Measurements from ENCODE around the gene KLHL25.

The KLHL25 gene

DNA sequence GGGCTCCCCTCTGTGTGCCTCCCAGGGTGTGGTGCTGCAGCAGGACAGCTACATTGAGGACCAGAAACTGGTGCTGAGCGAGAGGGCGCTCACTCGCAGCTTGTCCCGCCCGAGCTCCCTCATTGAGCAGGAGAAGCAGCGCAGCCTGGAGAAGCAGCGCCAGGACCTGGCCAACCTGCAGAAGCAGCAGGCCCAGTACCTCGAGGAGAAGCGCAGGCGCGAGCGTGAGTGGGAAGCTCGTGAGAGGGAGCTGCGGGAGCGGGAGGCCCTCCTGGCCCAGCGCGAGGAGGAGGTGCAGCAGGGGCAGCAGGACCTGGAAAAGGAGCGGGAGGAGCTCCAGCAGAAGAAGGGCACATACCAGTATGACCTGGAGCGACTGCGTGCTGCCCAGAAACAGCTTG is 53.7 kb downstream of the KLHL25 start:
- H3K27ac Mint-ChIP-seq: no peak overlapping the region
- H3K36me3 Mint-ChIP-seq (ENCODE audit: low read depth): peaks cover 77% of the 10 kb centered on the region
- no peaks in the 10 kb centered on the region for H3K9me3 Mint-ChIP-seq
- H3K4me1 Mint-ChIP-seq (ENCODE audit: low read depth): no peaks in the 10 kb centered on the region
- no peaks in the 10 kb centered on the region for H3K27me3 Mint-ChIP-seq
- H3K4me3 Mint-ChIP-seq: no peak overlapping the region

DNA sequence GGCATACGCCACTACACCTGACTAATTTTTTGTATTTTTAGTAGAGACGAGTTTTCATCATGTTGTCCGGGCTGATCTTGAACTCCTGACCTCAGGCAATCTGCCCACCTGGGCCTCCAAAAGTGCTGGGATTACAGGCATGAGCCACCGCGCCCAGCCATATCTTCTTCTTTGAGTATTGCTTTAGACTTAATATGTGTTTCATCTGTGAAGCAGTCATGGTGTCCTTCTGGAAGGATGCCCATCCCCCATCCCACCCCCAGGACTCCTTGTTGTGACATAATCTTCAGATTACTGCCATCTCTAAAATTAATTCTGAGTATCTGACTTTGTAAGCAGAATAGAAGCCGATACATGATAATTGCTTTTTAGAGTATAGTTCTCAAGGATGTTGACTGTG is 57.7 kb downstream of the KLHL25 start:
- no peaks in the 10 kb centered on the region for H3K27me3 Mint-ChIP-seq
- H3K27ac Mint-ChIP-seq: no peak overlapping the region
- peaks cover 77% of the 10 kb centered on the region for H3K36me3 Mint-ChIP-seq (ENCODE audit: low read depth)
- no peaks in the 10 kb centered on the region for H3K4me1 Mint-ChIP-seq (ENCODE audit: low read depth)
- no peak overlapping the region for H3K4me3 Mint-ChIP-seq
- peaks cover 12% of the 10 kb centered on the region for H3K9me3 Mint-ChIP-seq

DNA sequence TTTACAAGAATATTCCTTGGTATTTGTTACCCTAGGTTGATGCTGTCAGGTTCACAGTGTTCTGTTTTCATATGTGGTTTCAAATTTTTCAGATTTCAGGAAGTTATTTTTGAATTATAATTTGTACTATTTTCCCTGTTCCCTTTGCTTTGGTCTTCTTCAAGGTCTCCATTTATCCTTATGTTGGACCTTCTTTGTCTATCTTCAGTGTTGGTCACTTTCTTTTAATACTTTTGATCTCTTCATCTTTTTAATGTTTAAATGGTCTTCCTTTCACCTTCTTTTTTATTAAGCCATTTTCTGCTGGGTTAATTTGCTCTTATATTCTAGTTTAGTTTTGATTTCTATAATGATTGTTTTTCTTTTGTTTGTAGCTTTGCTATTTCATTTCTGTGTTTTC is 61.3 kb downstream of the KLHL25 start:
- peaks cover 75% of the 10 kb centered on the region for H3K36me3 Mint-ChIP-seq (ENCODE audit: low read depth)
- H3K4me3 Mint-ChIP-seq: no peak overlapping the region
- H3K9me3 Mint-ChIP-seq: peaks cover 12% of the 10 kb centered on the region
- H3K27ac Mint-ChIP-seq: peak overlapping the region; percentile 32
- peaks cover 11% of the 10 kb centered on the region for H3K4me1 Mint-ChIP-seq (ENCODE audit: low read depth)
- no peaks in the 10 kb centered on the region for H3K27me3 Mint-ChIP-seq

DNA sequence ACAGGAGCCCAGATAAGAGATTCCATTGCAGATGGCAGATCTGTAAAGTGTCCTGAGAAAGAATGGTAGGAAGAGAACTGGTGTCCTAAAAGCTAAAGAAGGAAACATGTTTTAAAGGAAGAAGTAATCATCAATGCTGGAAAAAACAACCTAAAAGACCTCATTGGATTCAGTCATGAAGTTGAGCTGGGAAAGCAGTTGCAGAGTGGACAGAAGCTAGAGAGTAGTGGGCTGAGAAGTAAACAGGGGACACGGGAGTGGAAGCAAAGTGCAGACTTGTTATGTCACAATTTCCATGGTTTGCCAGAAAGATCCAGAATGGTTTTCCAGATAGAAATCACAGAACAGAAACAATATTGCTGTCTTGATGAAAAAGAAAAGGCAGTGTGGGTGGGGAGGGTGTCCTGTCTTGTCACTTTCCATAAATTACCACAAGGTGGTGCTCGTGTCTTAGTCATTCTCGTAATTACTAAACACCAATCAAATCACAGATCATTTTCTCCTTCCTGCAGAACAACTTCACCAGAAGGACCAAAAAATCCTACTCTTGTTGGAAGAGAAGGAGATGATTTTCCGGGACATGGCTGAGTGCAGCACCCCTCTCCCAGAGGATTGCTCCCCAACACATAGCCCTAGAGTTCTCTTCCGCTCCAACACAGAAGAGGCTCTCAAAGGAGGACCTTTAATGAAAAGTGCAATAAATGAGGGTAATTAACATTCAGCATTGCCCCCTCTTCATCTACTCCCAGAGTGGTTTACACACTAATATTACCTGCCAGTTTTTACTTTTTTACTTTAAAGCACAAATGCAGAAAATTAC is 64.5 kb downstream of the KLHL25 start:
- Mint-ChIP-seq H3K36me3 (ENCODE audit: low read depth) (peaks cover 85% of the 10 kb centered on the region), H3K9me3 (peaks cover 12% of the 10 kb centered on the region), H3K4me3 (no peak overlapping the region), H3K27ac (peak overlapping the region; percentile 76), H3K27me3 (no peaks in the 10 kb centered on the region), H3K4me1 (ENCODE audit: low read depth) (peaks cover 23% of the 10 kb centered on the region)

DNA sequence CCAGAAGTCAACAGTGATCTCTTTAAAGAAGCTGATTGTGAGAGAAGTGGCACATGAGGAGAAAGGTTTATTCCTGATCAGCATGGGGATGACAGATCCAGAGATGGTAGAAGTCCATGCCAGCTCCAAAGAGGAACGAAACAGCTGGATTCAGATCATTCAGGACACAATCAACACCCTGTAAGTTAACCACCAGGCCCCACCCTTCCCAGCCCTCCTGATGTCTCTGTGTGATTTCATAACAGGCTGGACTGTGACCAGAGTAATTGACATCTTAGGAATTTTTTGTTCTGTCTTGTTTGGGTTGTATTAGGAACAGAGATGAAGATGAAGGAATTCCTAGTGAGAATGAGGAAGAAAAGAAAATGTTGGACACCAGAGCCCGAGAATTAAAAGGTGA is 67.7 kb downstream of the KLHL25 start:
- Mint-ChIP-seq H3K4me3 (no peak overlapping the region), H3K9me3 (no peaks in the 10 kb centered on the region), H3K27ac (peak overlapping the region; percentile 56), H3K36me3 (ENCODE audit: low read depth) (peaks cover 83% of the 10 kb centered on the region), H3K27me3 (no peaks in the 10 kb centered on the region), H3K4me1 (ENCODE audit: low read depth) (peaks cover 47% of the 10 kb centered on the region)

DNA sequence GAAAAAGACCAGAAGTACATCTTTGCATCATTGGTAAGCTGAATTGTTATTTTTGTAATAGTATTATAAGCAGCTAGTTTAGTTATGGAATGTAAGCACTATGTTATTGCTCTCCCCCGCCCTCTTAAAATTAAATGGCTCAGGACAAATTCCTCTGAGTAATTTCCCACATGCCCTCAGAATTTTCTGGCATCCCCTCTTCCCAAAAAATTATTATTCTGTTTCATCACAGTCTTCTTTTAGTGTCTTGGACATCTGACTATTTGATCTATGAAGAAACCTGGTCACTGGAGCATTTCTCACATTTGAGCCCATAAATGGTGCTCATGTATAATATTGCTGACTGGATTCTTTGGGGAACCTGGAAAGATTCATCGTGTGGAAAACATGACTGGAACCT is 68.3 kb downstream of the KLHL25 start:
- peak overlapping the region; percentile 74 for H3K27ac Mint-ChIP-seq
- H3K4me1 Mint-ChIP-seq (ENCODE audit: low read depth): peaks cover 47% of the 10 kb centered on the region
- peaks cover 85% of the 10 kb centered on the region for H3K36me3 Mint-ChIP-seq (ENCODE audit: low read depth)
- no peaks in the 10 kb centered on the region for H3K27me3 Mint-ChIP-seq
- H3K9me3 Mint-ChIP-seq: no peaks in the 10 kb centered on the region
- H3K4me3 Mint-ChIP-seq: no peak overlapping the region

DNA sequence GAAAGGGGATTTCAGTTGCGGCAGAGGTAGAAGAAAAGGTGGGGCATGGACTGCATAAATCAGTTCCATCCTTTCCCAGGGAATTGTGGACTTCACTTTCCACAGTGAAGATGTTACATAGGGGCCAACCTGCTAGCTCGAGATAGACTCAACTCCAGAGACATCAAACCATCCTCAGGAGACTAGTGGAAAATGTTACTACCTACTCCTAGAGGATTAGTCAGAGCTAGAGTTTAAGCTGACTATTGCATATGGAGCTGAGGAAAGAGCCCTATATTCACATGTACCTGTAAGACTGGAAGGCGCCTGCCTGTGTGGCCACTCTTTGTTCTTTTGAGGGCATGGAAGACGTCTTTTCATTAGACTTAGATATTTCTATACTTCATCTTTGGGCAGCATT is 69.2 kb downstream of the KLHL25 start:
- no peaks in the 10 kb centered on the region for H3K27me3 Mint-ChIP-seq
- H3K4me1 Mint-ChIP-seq (ENCODE audit: low read depth): peaks cover 52% of the 10 kb centered on the region
- peak overlapping the region; percentile 84 for H3K27ac Mint-ChIP-seq
- H3K36me3 Mint-ChIP-seq (ENCODE audit: low read depth): peaks cover 85% of the 10 kb centered on the region
- H3K4me3 Mint-ChIP-seq: no peak overlapping the region
- H3K9me3 Mint-ChIP-seq: no peaks in the 10 kb centered on the region

DNA sequence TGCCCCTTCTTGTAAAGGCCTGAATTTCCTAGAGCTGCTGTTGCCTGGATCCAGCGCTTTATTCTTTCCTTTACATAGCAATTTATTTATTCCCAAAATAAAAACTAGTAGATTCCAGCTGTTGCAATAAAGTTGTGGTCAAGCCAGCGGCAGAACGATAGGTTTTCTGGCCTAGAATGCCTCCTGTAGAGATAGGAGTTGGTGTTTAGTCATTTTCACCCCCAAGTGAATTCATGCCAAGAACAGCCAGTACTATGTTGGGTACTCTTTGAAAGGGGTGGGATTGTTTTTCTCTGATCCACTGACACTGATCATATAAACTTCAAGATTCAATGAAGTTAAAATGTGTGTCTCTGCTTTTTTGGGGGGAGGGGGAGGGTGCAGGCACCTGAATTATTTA is 69.7 kb downstream of the KLHL25 start:
- Mint-ChIP-seq H3K4me3 (no peak overlapping the region), H3K36me3 (ENCODE audit: low read depth) (peaks cover 88% of the 10 kb centered on the region), H3K9me3 (no peaks in the 10 kb centered on the region), H3K27ac (peak overlapping the region; percentile 86), H3K27me3 (no peaks in the 10 kb centered on the region), H3K4me1 (ENCODE audit: low read depth) (peaks cover 52% of the 10 kb centered on the region)

DNA sequence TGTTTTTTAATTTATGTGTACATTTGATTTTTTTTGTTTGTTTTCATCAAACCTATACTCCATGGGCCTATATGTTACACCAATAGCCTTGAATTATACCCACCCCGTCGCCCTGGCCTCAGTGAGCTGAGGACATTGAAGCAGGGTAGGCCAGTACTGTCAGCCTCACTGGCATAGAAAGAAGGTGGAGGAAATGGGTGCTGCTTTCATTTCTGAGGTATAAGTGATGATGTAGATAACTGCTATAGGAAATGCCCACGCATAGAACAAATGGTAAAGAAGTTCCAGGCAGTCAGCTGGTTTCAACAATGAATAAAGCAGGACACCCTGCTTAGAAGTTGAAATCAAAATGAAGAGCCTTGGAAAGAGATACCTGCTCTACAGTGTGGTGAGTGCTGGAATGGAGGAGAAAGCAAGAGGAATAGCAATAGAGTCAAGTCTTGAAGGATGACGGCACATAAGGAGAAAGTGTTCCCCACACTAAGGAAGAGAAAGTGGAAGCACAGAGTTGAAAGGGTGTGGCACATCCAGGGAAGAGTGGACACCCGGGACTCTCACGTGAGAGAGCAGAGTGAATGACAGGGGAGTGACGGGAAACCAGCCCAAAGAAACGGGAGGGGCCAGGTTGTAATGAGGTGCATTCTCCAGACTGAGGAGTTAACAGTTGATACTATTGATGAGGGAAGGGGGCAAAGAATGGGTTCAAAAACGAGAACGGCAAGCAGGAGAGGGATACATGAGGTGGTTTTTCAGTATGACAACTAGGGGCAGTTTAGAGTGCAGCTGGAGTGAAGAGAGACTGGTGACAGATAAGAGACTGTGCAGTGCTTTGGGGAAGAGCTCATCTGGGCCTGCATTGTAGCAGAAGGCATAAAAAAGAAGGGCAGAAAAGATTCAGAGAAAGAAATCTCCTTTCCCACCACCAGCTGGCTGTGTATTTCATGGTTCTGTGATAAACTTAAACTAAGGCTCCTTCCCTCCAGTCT is 70.5 kb downstream of the KLHL25 start:
- Mint-ChIP-seq H3K4me3 (peak overlapping the region; percentile 57), H3K36me3 (ENCODE audit: low read depth) (peaks cover 92% of the 10 kb centered on the region), H3K9me3 (no peaks in the 10 kb centered on the region), H3K27ac (peak overlapping the region; percentile 86), H3K4me1 (ENCODE audit: low read depth) (peaks cover 51% of the 10 kb centered on the region), H3K27me3 (no peaks in the 10 kb centered on the region)

DNA sequence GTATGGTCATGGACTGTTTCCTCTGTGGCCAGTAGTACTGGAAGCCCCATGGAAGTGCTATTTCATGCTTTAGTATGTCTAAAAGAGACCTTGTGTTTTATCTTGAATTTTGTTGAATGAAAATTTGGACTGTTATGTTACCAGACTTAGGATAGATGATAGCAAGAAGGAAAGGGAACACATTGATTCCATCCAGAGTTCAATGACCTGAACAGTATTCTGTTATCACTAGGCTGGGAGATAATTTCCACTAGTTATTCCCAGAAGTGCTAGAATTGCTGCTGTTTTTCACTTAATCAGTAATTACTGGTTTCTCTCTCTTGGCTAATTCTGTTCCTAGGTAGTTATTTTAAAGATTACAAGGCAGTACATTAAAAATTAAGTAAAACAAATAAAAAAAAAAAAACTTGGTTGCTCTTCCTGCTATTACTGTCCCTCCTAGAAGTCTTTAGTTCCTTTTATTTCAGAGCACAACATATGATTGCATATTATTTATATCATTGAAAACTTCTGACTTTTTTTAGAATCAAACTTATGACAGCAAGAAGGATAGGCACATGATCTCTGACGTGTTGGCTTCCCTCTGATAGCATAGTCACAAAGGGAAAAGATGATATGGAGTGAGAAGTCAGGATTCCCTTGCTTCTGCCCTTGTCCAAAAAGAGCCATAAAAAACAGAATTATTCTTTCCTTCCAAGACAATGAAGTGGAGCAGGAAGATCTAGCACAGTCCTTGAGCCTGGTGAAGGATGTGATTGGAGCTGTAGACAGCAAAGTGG is 72.2 kb downstream of the KLHL25 start:
- no peaks in the 10 kb centered on the region for H3K27me3 Mint-ChIP-seq
- H3K4me3 Mint-ChIP-seq: no peak overlapping the region
- H3K4me1 Mint-ChIP-seq (ENCODE audit: low read depth): peaks cover 57% of the 10 kb centered on the region
- peak overlapping the region; percentile 64 for H3K27ac Mint-ChIP-seq
- H3K9me3 Mint-ChIP-seq: no peaks in the 10 kb centered on the region
- H3K36me3 Mint-ChIP-seq (ENCODE audit: low read depth): peaks cover 92% of the 10 kb centered on the region

DNA sequence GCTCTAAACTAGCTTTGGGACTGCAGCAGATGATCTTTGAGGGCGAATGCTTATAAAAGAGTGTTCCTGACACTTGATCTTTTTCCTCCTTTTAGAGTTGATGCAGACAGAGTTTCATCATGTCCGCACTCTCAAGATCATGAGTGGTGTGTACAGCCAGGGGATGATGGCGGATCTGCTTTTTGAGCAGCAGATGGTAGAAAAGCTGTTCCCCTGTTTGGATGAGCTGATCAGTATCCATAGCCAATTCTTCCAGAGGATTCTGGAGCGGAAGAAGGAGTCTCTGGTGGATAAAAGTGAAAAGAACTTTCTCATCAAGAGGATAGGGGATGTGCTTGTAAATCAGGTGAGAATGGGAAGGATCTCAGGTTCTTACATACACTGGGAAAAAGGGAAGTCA is 75.7 kb downstream of the KLHL25 start:
- Mint-ChIP-seq H3K4me3 (no peak overlapping the region), H3K36me3 (ENCODE audit: low read depth) (peaks cover 92% of the 10 kb centered on the region), H3K9me3 (no peaks in the 10 kb centered on the region), H3K27me3 (no peaks in the 10 kb centered on the region), H3K27ac (peak overlapping the region; percentile 65), H3K4me1 (ENCODE audit: low read depth) (peaks cover 48% of the 10 kb centered on the region)

DNA sequence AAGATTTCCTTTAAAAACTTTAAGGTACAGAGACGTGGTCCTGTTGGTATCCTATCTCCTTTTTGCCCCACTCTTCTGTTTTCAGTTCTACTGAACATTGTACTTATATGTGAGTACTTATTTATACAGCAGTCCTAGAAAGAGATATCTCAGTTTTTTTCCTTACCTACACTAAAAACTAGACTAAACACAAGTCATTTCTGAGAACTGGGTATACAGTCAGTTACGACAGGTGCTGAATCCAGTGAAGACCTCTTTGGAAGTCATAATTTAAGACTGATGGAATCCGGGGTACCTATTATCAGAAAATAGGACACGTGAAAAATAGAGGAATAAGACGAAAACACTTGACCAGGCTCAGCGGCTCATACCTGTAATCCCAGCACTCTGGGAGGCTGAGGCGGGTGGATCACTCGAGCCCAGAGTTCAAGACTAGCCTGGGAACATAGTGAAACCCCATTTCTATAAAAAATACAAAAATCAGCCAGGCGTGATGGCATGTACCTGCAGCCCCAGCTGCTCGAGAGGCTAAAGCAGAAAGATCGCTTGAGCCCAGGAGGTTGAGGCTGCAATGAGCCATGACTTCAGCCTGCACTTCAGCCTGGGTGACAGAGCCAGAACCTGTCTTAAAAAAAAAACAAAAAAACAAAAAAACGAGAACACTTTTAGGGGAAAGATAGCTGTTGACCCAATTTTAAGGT is 76.3 kb downstream of the KLHL25 start:
- peak overlapping the region; percentile 65 for H3K27ac Mint-ChIP-seq
- no peaks in the 10 kb centered on the region for H3K9me3 Mint-ChIP-seq
- H3K4me1 Mint-ChIP-seq (ENCODE audit: low read depth): peaks cover 44% of the 10 kb centered on the region
- peaks cover 94% of the 10 kb centered on the region for H3K36me3 Mint-ChIP-seq (ENCODE audit: low read depth)
- H3K4me3 Mint-ChIP-seq: no peak overlapping the region
- H3K27me3 Mint-ChIP-seq: no peaks in the 10 kb centered on the region

DNA sequence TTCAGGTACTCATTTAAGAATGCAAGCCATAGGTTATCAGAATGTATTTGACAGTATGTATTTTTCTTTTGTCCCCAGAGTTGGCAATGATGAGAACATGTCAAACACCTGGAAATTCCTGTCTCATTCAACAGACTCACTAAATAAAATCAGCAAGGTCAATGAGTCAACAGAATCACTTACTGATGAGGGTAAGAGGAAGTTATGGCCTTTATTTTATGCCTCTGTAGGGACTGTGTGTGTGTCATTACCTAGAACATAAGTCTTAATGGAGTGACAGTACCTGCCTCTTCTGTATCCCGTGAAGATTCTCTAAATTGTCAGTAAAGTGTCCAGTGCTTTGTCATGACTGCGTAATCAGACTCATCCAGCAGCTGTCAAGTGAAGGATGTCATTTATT is 77.5 kb downstream of the KLHL25 start:
- no peak overlapping the region for H3K4me3 Mint-ChIP-seq
- no peaks in the 10 kb centered on the region for H3K9me3 Mint-ChIP-seq
- peaks cover 93% of the 10 kb centered on the region for H3K36me3 Mint-ChIP-seq (ENCODE audit: low read depth)
- H3K27me3 Mint-ChIP-seq: no peaks in the 10 kb centered on the region
- peak overlapping the region; percentile 4 for H3K27ac Mint-ChIP-seq
- H3K4me1 Mint-ChIP-seq (ENCODE audit: low read depth): peaks cover 47% of the 10 kb centered on the region

DNA sequence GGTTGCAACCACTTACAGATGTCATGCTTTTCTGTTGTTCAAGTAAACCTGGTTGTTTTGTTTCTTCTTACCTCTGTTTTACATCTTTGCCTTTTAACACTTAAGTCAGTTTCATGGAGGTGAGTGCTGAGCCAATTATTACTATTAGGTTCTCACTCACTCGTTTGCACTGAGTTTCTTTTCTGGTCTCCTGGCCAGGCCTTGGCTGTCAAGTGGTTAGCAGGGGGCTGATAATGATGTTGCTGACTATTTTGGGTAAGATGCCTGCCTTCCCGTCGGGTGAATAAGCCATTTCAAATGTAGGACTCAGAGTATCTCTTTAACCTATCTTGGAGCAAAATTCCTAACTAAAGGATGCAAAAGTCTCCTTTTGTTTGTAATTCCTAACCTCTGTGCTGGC is 78.5 kb downstream of the KLHL25 start:
- H3K4me3 Mint-ChIP-seq: no peak overlapping the region
- H3K27me3 Mint-ChIP-seq: no peaks in the 10 kb centered on the region
- peaks cover 92% of the 10 kb centered on the region for H3K36me3 Mint-ChIP-seq (ENCODE audit: low read depth)
- peaks cover 56% of the 10 kb centered on the region for H3K4me1 Mint-ChIP-seq (ENCODE audit: low read depth)
- peak overlapping the region; percentile 34 for H3K27ac Mint-ChIP-seq
- H3K9me3 Mint-ChIP-seq: no peaks in the 10 kb centered on the region

Measured in stimulated activated naive CD8-positive, alpha-beta T cell treated with anti-CD3 and anti-CD28 coated beads, Interleukin-15, Interleukin-2, amounts not matched to agents 100 ng/mL and 50 ng/mL, for 24 hours (primary cell).